ENCODE data around the gene TFAP2E.
"Not testable (repeated sequence)": the region's sequence is repeated elsewhere in the genome, so short reads cannot be mapped to it uniquely, and the experiment has no call there.

TFAP2E gene

DNA sequence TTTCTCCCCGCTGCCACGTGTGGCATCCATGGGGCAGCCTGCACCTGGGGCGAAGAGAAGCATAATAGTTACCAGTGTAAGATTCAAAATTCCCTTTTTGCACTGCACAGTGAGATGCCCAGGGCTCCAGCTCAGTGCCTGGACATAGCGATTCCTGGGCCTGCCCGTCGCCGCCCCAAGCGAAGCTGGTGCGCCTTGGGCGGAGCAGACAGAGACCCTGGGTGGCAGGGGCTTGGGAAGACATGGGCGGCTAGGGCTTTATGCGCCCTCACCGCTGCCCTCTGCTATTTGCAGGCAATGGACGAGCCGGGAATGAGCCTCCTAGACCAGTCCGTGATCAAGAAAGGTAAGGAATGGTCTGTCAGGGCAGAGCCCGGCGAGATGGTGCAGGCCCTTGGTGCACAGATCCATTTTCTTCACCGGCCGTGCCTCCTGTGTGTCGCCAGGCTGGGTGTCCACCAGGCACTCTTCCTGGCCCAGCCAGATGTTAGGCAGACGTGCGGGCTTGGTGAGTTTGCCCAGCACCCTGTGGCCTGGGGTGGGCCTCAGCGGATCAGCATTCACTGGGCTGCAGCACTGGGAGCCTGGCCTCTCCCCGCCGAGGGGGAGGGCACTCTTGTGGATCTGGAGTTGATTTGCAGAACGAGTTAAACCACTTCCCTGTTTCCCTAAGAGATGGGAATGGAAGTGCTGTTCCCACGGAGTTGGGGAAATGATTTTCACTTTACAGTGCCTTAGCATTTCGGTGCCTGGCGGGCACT, 1.7 kb downstream of the TFAP2E start:
- no peak for DNase-seq

DNA sequence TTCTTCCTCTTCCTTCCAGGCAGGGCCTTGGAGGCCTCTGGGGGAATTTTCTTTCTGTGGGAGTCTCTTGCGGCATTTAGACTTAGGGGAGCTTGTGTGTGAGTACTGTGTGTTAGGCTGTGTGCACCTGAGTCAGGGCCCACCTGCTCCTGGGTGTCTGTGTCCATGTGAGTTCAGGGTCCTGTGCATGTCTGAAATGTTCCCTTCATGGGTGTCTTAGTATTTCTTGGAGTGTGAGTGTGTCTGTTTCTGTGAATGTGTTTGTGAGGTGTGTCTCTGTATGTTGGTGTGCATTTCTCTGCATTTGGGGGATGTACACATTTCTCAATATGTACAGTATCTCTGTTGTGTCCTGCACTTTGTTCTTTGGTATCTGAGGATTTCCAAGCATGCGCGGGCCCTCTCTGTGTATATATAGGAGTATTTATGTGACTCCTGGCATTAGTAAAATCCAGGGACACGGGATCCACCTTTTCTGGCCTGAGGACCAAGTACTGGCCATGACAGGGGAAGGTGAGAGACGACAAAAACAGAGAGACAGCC, 2.4 kb downstream of the TFAP2E start:
- DNase-seq = no peak

DNA sequence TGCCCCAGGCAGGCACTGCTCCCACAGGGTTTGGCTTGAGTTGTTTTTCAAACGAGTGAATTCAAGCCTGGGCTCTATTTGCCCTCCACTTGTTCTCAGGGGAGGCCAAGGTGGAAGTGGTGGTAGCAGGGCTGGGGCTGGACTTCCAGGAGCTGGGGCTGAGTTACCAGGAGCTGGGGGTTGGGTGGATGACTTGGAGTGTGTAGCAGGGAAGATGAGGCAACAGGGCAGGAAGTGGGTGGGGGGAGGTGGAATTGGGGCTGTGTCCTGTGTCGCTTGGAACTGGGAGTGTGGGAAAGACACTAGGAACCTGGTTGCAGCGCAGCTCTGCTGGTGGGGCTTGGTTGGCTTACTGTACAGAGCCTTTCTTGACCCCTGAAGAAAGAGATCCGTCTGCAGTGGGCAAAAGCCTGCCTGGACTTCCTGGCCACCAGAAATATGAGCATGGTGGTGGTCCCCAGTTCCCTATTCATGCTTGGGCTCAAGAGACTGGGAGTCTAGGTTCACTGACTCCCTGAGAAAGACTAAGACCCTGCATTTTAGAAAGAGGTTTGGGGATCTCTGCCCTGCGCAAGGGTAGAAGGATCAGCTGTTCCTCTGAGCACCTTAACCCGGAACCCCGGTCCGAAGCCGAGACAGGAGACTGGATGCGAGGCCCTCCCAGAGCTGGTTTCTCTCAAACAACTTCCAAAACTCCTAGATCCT, 3.1 kb downstream of the TFAP2E start:
- no peak for DNase-seq

DNA sequence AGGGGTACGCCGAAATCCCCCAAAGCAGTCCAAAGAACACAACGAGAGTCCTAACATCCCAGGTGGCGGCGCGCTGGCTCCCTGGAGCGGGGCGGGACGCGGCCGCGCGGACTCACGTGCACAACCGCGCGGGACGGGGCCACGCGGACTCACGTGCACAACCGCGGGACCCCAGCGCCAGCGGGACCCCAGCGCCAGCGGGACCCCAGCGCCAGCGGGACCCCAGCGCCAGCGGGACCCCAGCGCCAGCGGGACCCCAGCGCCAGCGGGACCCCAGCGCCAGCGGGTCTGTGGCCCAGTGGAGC, 3.6 kb downstream of the TFAP2E start:
- DNase-seq = not testable (repeated sequence)

DNA sequence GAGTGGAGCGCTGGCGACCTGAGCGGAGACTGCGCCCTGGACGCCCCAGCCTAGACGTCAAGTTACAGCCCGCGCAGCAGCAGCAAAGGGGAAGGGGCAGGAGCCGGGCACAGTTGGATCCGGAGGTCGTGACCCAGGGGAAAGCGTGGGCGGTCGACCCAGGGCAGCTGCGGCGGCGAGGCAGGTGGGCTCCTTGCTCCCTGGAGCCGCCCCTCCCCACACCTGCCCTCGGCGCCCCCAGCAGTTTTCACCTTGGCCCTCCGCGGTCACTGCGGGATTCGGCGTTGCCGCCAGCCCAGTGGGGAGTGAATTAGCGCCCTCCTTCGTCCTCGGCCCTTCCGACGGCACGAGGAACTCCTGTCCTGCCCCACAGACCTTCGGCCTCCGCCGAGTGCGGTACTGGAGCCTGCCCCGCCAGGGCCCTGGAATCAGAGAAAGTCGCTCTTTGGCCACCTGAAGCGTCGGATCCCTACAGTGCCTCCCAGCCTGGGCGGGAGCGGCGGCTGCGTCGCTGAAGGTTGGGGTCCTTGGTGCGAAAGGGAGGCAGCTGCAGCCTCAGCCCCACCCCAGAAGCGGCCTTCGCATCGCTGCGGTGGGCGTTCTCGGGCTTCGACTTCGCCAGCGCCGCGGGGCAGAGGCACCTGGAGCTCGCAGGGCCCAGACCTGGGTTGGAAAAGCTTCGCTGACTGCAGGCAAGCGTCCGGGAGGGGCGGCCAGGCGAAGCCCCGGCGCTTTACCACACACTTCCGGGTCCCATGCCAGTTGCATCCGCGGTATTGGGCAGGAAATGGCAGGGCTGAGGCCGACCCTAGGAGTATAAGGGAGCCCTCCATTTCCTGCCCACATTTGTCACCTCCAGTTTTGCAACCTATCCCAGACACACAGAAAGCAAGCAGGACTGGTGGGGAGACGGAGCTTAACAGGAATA, 4.2 kb downstream of the TFAP2E start:
- DNase-seq = peak; percentile 61

DNA sequence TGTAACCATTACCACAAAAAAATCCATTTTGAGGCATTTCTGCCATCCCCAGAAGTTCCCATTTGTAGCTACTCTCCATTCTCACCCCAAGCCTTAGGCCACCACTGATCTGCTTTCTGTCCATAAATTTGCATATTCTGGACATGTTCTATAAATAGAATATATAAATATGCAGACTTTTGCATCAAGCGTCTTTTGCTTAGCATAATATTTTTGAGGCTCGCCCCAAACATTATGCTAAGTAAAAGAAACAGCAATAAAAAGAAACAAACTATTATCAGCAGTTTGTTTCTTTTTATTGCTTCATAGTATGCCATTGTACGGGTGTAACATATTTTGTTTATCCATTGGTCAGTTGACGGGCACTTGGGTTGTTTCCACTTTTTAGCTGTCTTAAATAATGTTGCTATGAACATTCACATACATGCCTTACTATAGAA, 7.9 kb downstream of the TFAP2E start:
- DNase-seq = no peak

DNA sequence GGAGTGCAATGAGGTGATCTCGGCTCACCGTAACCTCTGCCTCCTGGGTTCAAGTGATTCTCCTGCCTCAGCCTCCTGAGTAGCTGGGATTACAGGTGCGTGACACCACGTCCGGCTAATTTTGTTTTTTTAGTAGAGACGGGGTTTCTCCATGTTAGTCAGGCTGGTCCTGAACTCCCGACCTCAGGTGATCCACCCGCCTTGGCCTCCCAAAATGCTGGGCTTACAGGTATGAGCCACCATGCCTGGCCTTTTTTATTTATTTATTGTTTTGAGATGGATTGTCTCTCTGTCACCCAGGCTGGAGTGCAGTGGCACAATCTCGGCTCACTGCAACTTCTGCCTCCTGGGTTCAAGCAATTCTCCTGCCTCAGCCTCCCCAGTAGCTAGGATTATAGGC, 8.5 kb downstream of the TFAP2E start:
- not testable (repeated sequence) for DNase-seq

DNA sequence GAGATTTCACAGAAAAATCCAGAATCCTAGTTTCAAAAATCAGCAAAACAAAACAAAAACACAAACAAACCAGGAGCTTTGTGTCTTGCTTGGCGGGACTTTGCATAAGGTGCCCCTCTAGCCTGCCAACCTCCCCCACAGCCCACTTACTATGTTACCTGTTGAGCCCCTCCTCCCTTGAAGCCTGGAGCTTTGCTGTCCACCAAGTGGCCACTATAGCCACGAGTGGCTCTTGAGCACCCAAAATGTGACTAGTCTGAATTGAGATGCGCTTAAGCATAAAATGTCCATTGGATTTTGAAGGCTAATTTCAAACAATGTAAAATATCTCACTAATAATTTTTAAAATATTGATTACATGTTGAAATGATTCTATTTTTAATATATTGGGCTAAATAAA, 12.2 kb downstream of the TFAP2E start:
- no peak for DNase-seq

DNA sequence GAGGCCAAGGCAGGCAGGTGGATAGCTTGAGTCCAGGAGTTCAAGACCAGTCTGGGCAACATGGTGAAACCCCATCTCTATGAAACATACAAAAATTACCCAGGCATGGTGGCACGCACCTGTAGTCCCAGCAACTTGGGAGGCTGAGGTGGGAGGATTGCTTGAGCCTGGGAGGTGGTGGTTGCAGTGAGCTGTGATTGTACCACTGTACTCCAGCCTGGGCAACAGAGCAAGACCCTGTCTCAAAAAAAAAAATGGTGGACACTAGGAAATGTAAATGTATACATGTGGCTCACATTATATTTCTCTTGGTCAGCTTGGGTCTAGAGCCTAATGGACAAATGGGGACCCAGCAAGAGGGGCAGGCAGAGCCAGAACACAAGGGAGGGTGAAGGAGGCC, 12.7 kb downstream of the TFAP2E start:
- DNase-seq = not testable (repeated sequence)

DNA sequence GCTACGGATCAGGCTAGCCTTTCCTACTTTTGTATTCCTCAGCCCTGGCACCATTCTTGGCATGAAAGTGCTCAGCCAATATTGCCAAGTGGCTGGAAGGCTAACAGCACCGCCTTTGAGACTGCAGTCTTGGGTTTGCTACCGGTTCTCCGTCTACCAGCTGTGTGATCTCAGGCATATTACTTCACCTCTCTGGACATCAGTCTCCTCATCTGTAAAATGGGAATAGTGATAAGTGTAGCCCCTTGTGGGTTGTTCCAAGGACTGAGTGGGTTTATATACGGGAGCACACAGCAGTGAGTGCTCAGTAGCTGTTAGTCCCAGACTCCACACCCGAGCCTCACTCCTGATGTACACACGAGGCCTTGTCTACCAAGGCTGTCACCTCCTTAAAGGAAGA, 13.7 kb downstream of the TFAP2E start:
- no peak for DNase-seq

DNA sequence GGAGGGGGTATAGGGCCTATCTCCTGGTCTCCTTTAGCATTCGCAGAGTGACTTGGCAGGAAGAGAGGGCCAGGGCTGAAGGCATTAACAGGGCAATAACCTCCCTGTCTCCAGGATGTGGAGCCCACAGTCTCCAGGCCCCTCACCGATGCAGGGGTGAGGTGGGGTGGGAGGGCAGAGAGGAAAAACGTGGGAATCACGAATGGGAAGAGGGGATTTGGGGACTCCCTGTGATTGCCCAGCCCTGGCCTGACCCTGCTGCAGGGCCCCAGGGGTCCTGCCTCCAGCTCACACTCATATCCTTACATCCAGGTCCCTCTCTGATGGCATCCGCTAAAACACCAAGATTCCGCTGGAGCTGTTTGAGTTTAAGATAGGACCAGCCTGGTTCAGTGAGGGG, 14.6 kb downstream of the TFAP2E start:
- no peak for DNase-seq

DNA sequence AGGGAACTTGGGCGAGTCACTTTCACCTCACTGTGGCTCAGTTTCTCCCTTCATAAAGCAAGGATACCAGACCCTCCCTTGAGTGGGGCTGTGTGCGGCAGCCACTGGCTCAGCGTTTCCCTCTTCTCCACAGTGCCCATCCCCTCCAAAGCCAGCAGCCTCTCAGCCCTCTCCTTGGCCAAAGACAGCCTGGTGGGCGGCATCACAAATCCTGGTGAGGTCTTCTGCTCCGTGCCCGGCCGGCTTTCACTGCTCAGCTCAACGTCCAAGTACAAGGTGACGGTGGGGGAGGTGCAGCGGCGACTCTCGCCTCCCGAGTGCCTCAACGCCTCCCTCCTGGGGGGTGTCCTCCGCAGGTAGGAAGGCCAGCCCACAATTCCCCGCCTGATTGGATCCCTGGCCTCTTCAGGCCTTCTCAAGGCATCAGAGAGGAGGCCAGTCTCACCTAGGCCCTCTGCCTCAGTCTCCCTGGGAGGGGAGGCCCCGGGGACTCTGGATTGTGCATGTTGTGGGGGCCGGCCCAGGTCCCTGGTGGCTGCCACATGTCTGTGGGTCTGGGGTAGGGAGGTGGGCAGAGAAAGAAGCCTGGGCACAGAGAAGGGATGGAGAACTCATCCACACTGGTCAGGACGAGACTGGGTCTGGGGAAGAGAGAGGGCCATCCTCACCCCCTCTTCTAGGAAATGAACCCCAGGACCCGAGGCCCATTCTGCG, 15.2 kb downstream of the TFAP2E start:
- DNase-seq = no peak

DNA sequence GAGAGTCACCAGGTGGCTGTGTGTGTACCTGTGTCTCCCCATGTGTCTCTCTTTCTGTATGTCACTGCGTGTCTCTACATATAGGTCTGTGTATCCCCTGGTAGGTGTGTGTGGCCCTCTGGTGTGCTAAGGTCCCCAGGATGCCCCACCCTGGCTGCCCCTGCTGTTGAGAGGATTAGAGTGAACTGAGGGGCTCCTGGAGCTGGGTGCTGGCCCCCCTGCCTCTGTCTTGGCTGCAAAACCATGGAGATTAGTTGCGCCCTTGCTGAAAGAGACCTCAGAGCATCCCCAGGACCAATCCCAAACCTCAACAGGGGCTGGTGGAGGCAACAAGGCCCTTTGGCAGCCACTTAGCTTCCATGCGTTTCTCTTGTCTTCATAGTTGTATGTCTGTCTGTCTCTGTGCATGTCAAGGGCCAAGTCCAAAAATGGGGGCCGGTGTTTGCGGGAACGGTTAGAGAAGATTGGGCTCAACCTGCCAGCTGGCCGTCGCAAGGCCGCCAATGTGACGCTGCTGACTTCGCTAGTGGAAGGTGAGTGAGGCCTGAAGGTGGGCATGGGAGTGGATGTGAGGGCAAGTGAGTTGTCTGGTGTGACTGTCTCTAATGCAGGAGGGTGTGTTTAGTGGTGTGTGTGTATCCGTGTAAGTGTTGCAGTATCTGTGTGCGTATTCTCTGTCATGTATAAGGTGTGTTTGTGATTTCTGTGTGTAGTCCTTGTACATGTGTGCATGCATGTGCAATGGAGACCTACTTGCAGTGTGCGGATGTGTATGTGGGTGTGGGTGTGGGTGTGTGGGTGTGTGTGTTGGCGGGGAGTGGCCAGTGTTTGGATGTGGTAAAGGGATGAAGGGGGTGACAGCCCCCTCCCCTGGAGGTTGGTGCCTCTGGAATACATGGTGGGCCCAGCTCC, 16.7 kb downstream of the TFAP2E start:
- DNase-seq = no peak

DNA sequence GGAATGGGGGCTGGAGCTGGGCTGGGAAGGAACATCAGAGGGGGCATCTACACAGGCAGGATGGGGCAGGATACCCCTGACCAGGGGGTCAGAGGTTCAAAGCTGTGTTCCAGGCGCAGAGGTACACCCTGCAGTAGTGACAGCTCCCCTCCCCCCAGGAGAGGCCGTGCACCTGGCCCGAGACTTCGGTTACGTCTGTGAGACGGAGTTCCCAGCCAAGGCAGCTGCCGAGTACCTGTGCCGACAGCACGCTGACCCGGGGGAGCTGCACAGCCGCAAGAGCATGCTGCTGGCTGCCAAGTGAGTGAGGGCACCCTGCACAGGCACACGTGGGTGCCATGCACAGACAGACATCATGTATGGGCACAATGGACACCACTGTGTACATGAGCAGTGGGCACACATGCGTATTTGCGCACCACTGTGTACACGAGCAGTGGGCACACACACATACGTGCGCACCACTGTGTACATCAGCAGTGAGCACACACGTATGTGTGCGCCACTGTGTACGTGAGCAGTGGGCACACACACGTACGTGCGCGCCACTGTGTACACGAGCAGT, 17.4 kb downstream of the TFAP2E start:
- DNase-seq = no peak

DNA sequence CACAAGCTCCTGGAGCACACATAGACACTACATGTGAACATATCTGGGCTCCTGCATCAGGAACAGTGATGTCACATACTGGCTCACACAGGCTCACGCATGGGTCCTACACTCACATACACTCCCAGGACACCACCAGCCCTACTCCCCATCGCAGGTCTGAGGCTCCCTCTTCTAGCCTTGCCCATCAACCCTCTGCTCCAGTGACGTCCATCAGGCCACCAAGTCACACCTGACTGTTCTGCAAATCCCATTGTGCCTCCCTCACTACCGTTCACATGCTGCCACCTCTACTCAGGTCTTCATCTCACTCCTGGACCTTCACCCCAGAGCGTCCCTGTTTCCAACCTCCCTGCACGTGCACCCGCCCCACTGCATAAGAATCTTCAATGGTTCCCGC, 18.1 kb downstream of the TFAP2E start:
- no peak for DNase-seq

DNA sequence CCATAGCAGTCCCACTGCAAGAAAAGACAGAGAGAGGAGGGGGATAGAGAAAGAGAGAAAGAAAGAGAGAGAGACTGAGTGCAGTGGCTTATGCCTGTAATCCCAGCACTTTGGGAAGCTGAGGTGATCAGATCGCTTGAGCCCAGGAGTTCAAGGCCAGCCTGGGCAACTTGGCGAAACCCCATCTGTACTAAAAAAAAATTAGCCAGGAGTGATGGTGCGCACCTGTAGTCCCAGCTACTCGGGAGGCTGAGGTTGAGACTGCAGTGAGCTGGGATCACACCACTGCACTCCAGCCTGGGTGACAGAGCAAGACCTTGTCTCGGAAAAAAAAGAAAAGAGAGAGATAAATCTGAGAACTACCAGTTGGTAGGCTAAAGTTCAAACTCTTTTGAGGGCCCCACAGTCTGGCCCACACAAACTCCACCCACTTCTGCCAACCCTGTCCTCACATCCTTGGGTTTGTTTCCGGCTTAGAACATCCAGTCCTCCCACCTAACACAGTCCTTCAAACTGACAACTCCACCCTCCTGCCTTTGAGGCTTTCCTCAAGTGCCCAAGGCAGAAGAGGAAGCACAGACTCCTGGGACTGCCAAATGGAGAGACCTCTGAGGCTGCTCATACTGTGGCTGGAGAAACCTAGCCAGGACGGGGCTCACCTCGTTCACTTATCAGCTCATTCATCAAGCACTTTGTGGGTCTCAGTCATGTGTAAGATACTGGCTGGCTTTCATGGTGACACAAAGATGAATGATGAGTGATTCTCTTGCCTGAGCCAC, 20.1 kb downstream of the TFAP2E start:
- DNase-seq = no peak

DNA sequence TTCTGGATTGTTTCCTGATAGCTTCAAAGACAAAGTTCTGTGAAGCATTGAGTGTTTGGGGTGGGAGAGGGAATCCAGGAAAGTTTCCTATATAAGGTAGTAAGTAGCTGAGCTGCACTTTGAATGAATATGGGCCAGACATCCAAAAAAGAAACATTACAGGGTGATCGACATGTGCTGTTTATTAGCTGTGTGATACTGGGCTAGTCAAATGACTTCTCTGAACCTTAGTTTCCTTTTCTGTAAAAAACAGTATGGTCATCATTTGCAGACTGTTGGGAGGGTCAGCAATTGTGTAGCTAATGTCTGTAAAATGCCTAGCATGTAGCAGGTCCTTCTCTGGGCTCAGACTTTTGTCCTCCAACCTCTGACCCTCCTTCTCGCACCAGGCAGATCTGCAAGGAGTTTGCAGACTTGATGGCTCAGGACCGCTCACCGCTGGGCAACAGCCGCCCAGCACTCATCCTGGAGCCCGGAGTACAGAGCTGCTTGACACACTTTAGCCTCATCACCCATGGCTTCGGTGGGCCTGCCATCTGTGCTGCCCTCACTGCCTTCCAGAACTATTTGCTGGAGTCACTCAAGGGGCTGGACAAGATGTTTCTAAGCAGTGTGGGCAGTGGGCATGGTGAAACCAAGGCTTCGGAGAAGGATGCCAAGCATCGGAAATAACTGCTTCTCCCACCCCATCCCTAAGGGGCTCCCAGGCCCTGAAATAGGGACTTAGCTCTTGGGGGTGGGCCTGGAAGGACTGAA, 21.1 kb downstream of the TFAP2E start:
- no peak for DNase-seq

DNA sequence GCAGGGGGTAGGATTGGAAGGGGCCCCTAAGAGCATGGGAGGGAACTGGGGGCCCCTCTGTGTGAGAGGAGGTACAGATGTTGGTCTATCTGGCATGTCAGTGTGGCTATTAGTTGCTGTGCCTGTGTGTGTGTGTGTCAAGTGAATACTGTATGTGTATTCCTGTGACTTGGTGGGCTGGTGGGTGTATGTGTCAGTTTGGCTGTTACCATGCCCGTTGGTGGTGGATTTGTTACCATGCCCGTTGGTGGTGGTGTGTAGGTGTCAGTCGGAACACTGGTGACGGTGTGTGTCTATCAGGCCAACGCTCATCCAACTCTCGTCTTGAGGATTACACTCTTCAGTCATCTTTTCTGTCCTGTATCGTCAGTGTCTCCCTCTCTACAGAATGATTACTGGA, 22.6 kb downstream of the TFAP2E start:
- no peak for DNase-seq

DNA sequence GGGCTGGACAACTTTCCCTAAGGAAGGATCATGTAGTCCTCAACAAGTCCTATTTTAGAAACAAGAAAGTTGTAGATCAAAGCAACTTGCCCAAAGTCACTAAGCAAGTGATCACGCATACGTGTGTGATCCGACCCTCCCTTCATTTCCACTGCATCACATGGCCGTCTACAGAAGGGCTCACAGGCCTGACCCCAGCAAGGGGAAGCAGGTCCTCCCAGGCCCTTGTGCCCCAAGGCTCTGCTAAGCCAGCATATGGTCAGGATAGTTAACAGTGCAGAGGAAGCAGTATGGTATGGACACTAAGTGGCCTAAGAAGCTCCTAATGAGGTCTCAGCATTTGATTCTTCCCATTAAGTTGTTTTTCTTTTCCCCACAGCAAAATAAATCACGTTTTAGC, 24.8 kb downstream of the TFAP2E start:
- DNase-seq = no peak

DNA sequence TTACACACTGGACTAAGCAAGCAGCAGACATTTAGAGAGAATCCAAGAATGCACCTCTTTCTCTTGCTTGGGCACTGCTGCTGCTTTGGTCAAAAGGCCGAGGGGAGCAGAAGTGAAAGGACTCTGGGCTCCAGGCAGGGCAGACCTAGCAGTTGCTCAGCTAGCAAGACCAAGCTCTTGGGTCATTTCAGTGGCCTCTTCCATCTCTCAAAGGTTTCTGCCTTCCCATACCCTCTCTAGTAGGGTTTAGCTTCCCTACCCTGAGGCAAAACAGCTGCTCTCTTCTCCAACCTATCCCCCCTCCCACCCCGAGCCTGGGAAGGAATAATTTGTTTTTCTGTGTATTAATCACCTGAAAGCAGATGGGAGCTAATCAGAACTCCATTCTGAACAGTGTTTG, 25.8 kb downstream of the TFAP2E start:
- no peak for DNase-seq

Measured in CD4-positive, alpha-beta T cell treated with Interferon gamma for 1 hour (primary cell).